Measurements from ENCODE around the gene GNAQ. TPM values are rescaled to one million over a fixed set of nuclear protein-coding genes. Genes with fewer than 3 reads are reported as not detected.

Gene GNAQ
- total RNA-seq, 1 donor from 2014 or later, result 46.7 TPM

- Mint-ChIP-seq H3K4me1 (ENCODE audit: unreplicated experiment) (peaks cover 7% of the 10 kb centered on the region), H3K27ac (no peak overlapping the region), H3K4me3 (no peak overlapping the region), H3K36me3 (peaks cover 5% of the 10 kb centered on the region), H3K9me3 (no peaks in the 10 kb centered on the region), H3K27me3 (no peaks in the 10 kb centered on the region)
- no peak for DNase-seq (ENCODE audit: extremely low spot score, unreplicated experiment)
- TF ChIP-seq CTCF (conservative IDR thresholded peaks at IDR 0.05), result no peak
These were observed 229.5 kb downstream of the GNAQ start for GRCh38 chr9:77802064-77802463.

- no peak for DNase-seq (ENCODE audit: extremely low spot score, unreplicated experiment)
- H3K4me3 Mint-ChIP-seq, result no peak overlapping the region
- peaks cover 8% of the 10 kb centered on the region for H3K36me3 Mint-ChIP-seq
- no peaks in the 10 kb centered on the region for H3K27me3 Mint-ChIP-seq
- no peaks in the 10 kb centered on the region for H3K9me3 Mint-ChIP-seq
- no peak for TF ChIP-seq CTCF (conservative IDR thresholded peaks at IDR 0.05)
- peaks cover 6% of the 10 kb centered on the region for H3K4me1 Mint-ChIP-seq (ENCODE audit: unreplicated experiment)
- no peak overlapping the region for H3K27ac Mint-ChIP-seq
These were observed 230.6 kb downstream of the GNAQ start for GRCh38 chr9:77800924-77801551.

GRCh38 chr9:77798140-77798539 is 233.5 kb downstream of the GNAQ start:
- no peak for DNase-seq (ENCODE audit: extremely low spot score, unreplicated experiment)
- H3K36me3 Mint-ChIP-seq, result peaks cover 19% of the 10 kb centered on the region
- no peaks in the 10 kb centered on the region for H3K27me3 Mint-ChIP-seq
- no peak overlapping the region for H3K4me3 Mint-ChIP-seq
- no peak overlapping the region for H3K27ac Mint-ChIP-seq
- no peak for TF ChIP-seq CTCF (conservative IDR thresholded peaks at IDR 0.05)
- no peaks in the 10 kb centered on the region for H3K4me1 Mint-ChIP-seq (ENCODE audit: unreplicated experiment)
- no peaks in the 10 kb centered on the region for H3K9me3 Mint-ChIP-seq

GRCh38 chr9:77794985-77795384 is 236.6 kb downstream of the GNAQ start:
- Mint-ChIP-seq H3K4me3 (no peak overlapping the region), H3K9me3 (no peaks in the 10 kb centered on the region), H3K27me3 (no peaks in the 10 kb centered on the region), H3K36me3 (peaks cover 31% of the 10 kb centered on the region), H3K4me1 (ENCODE audit: unreplicated experiment) (no peaks in the 10 kb centered on the region), H3K27ac (no peak overlapping the region)
- no peak for TF ChIP-seq CTCF (conservative IDR thresholded peaks at IDR 0.05)
- DNase-seq (ENCODE audit: extremely low spot score, unreplicated experiment), result no peak

- Mint-ChIP-seq H3K36me3 (peaks cover 31% of the 10 kb centered on the region), H3K27me3 (no peaks in the 10 kb centered on the region), H3K4me1 (ENCODE audit: unreplicated experiment) (no peaks in the 10 kb centered on the region), H3K4me3 (no peak overlapping the region), H3K27ac (no peak overlapping the region), H3K9me3 (no peaks in the 10 kb centered on the region)
- DNase-seq (ENCODE audit: extremely low spot score, unreplicated experiment), result no peak
- peak; percentile 42 for TF ChIP-seq CTCF (conservative IDR thresholded peaks at IDR 0.05)
These were observed 237.8 kb downstream of the GNAQ start for GRCh38 chr9:77793849-77794248.

GRCh38 chr9:77789891-77790290 is 241.7 kb downstream of the GNAQ start:
- Mint-ChIP-seq H3K9me3 (no peaks in the 10 kb centered on the region), H3K27me3 (no peaks in the 10 kb centered on the region), H3K36me3 (peaks cover 33% of the 10 kb centered on the region), H3K27ac (no peak overlapping the region), H3K4me1 (ENCODE audit: unreplicated experiment) (no peaks in the 10 kb centered on the region), H3K4me3 (no peak overlapping the region)
- no peak for TF ChIP-seq CTCF (conservative IDR thresholded peaks at IDR 0.05)
- no peak for DNase-seq (ENCODE audit: extremely low spot score, unreplicated experiment)

Data from type B pancreatic cell (in vitro differentiated cells).